ENCODE results near the gene MLPH. TPM values are rescaled to one million over a fixed set of nuclear protein-coding genes. Genes with fewer than 3 reads are reported as not detected.

The MLPH gene
- total and polyA plus RNA-seq, 2 donors (not counting 1 experiment from before 2014, with no cell fraction given), result not detected

GRCh38 chr2:237593036-237593435 is 106.0 kb downstream of the MLPH start:
- TF ChIP-seq EZH2 (IDR thresholded peaks at IDR 0.05; ENCODE audit: borderline replicate concordance, insufficient read depth, low read depth, low read length, poor library complexity, severe bottlenecking), result no peak
- TF ChIP-seq, protein P1, sequence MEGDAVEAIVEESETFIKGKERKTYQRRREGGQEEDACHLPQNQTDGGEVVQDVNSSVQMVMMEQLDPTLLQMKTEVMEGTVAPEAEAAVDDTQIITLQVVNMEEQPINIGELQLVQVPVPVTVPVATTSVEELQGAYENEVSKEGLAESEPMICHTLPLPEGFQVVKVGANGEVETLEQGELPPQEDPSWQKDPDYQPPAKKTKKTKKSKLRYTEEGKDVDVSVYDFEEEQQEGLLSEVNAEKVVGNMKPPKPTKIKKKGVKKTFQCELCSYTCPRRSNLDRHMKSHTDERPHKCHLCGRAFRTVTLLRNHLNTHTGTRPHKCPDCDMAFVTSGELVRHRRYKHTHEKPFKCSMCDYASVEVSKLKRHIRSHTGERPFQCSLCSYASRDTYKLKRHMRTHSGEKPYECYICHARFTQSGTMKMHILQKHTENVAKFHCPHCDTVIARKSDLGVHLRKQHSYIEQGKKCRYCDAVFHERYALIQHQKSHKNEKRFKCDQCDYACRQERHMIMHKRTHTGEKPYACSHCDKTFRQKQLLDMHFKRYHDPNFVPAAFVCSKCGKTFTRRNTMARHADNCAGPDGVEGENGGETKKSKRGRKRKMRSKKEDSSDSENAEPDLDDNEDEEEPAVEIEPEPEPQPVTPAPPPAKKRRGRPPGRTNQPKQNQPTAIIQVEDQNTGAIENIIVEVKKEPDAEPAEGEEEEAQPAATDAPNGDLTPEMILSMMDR (IDR thresholded peaks at IDR 0.05), result no peak
- ATAC-seq (ENCODE audit: low read depth) (no peak), DNase-seq (no peak)
- peaks cover 0 to 3% (median 0%) of the 10 kb centered on the region in 3 donors for H3K9me3 ChIP-seq (ENCODE audit: control extremely low read depth in 1 of 3, control insufficient read depth in 2 of 3, insufficient read depth in 1 of 3, low read length in 2 of 3)
- H3K4me1 ChIP-seq (ENCODE audit: control insufficient read depth in 2 of 2, insufficient read depth in 2 of 2, low read length in 2 of 2), result peaks cover 9 to 10% of the 10 kb centered on the region in 2 donors
- 93% methylated on average over 10 of the region's 10 CpGs for WGBS (ENCODE audit: insufficient coverage)
- H3K79me2 ChIP-seq (ENCODE audit: control insufficient read depth, insufficient read depth, low read length), result no peaks in the 10 kb centered on the region
- no peak overlapping the region for H3K4me3 ChIP-seq (ENCODE audit: control extremely low read depth in 1 of 5, extremely low read depth in 1 of 5, insufficient read depth in 1 of 5, low read depth in 2 of 5, low read length in 4 of 5)
- H3K4me2 ChIP-seq (replicated peaks; ENCODE audit: low read depth, low read length, poor library complexity, severe bottlenecking), result no peak overlapping the region
- no peaks in the 10 kb centered on the region for H3K9me3 Mint-ChIP-seq (ENCODE audit: insufficient read depth)
- intact Hi-C loops (cut with micrococcal nuclease), result no loop called here
- H3K27me3 ChIP-seq (replicated peaks in 1 of 4; ENCODE audit: control extremely low read depth in 1 of 4, control insufficient read depth in 3 of 4, insufficient read depth in 4 of 4, low read length in 3 of 4), result peaks cover 0 to 4% (median 0%) of the 10 kb centered on the region in 4 experiments
- peaks cover 3% of the 10 kb centered on the region for H3K27me3 Mint-ChIP-seq
- H3K27ac ChIP-seq (ENCODE audit: low read length in 2 of 2), result no peak overlapping the region
- CTCF ChIA-PET, result no interaction called here
- H2AFZ ChIP-seq (ENCODE audit: insufficient read depth, low read depth, low read length, poor library complexity, severe bottlenecking), result no peak overlapping the region
- no peak overlapping the region for H3K27ac Mint-ChIP-seq
- no peaks in the 10 kb centered on the region for H4K20me1 ChIP-seq (ENCODE audit: control insufficient read depth, insufficient read depth, low read length, poor library complexity, severe bottlenecking)
- H3K9ac ChIP-seq (ENCODE audit: low read length), result no peak overlapping the region
- H3K36me3 ChIP-seq (replicated peaks in 1 of 2; ENCODE audit: control extremely low read depth in 1 of 2, control insufficient read depth in 1 of 2, extremely low read depth in 1 of 2, insufficient read depth in 2 of 2, low read length in 1 of 2), result no peaks in the 10 kb centered on the region
- POLR2A ChIA-PET, result no interaction called here
- peaks cover 18% of the 10 kb centered on the region for H3K4me1 Mint-ChIP-seq
- H3K4me3 Mint-ChIP-seq, result no peak overlapping the region

DNA sequence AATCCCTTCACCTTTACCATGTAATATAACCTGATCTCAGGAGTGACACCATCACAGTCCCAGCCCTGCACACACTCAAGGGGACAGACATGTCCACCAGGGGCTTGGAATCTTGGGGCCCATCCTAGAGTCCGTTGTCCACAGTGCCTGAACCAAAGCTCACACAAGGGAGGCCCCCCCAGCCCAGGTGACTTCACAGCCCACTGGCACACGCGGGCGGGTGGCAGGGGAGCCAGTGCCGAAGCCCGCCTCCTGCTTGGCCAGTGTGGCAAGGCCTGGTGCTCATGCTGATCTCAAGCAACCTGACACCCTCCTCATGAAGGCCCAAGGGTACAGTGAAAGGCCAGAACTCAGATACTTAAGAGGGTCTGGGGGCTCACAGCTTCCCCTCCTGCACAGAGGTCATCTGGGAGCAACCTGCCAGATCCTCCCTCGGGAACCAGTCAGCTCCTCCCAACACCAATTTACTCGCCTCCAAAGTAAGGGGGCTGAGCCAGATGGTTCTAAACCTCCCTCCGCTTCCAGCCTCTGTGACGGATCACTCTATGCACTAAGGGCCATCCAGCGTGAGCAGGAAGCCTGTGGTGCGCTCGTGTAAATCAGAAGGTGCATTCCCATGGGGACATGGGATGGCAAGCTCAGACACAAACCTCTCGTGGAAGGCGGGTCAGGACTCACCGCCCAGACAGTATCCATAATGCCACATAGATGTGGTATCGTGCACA is 106.7 kb downstream of the MLPH start:
- TF ChIP-seq, protein P1 (IDR thresholded peaks at IDR 0.05), result no peak
- TF ChIP-seq EZH2 (IDR thresholded peaks at IDR 0.05; ENCODE audit: borderline replicate concordance, insufficient read depth, low read depth, low read length, poor library complexity, severe bottlenecking), result no peak
- H3K27me3 ChIP-seq (replicated peaks in 1 of 4; ENCODE audit: control extremely low read depth in 1 of 4, control insufficient read depth in 3 of 4, insufficient read depth in 4 of 4, low read length in 3 of 4), result peaks cover 0 to 4% (median 0%) of the 10 kb centered on the region in 4 experiments
- no peaks in the 10 kb centered on the region for H3K79me2 ChIP-seq (ENCODE audit: control insufficient read depth, insufficient read depth, low read length)
- ChIA-PET POLR2A (no interaction called here), CTCF (no interaction called here)
- H2AFZ ChIP-seq (ENCODE audit: insufficient read depth, low read depth, low read length, poor library complexity, severe bottlenecking), result peak overlapping the region; percentile 49
- Mint-ChIP-seq H3K27me3 (peaks cover 3% of the 10 kb centered on the region), H3K4me1 (peaks cover 18% of the 10 kb centered on the region), H3K9me3 (ENCODE audit: insufficient read depth) (no peaks in the 10 kb centered on the region), H3K27ac (no peak overlapping the region), H3K4me3 (no peak overlapping the region)
- H3K27ac ChIP-seq (ENCODE audit: low read length in 2 of 2), result no peak overlapping the region
- peaks cover 9 to 10% of the 10 kb centered on the region in 2 donors for H3K4me1 ChIP-seq (ENCODE audit: control insufficient read depth in 2 of 2, insufficient read depth in 2 of 2, low read length in 2 of 2)
- no peaks in the 10 kb centered on the region for H3K36me3 ChIP-seq (replicated peaks in 1 of 2; ENCODE audit: control extremely low read depth in 1 of 2, control insufficient read depth in 1 of 2, extremely low read depth in 1 of 2, insufficient read depth in 2 of 2, low read length in 1 of 2)
- no peak overlapping the region for H3K4me2 ChIP-seq (replicated peaks; ENCODE audit: low read depth, low read length, poor library complexity, severe bottlenecking)
- H4K20me1 ChIP-seq (ENCODE audit: control insufficient read depth, insufficient read depth, low read length, poor library complexity, severe bottlenecking), result no peaks in the 10 kb centered on the region
- H3K9ac ChIP-seq (ENCODE audit: low read length), result no peak overlapping the region
- no peak overlapping the region for H3K4me3 ChIP-seq (ENCODE audit: control extremely low read depth in 1 of 5, extremely low read depth in 1 of 5, insufficient read depth in 1 of 5, low read depth in 2 of 5, low read length in 4 of 5)
- intact Hi-C loops (cut with micrococcal nuclease), result no loop called here
- no peak for DNase-seq
- no peaks in the 10 kb centered on the region for H3K9me3 ChIP-seq (ENCODE audit: control extremely low read depth in 1 of 3, control insufficient read depth in 2 of 3, insufficient read depth in 1 of 3, low read length in 2 of 3)
- no peak for ATAC-seq (ENCODE audit: low read depth)
- WGBS (ENCODE audit: insufficient coverage), result 45% methylated on average over 13 of the region's 17 CpGs

Measured in B cell (primary cell).